NCI-H2107 treated with DMSO at 0.1 percent for 48 hours (cell line): ENCODE results near the gene RNF149.
"Not testable (repeated sequence)": the region's sequence is repeated elsewhere in the genome, so short reads cannot be mapped to it uniquely, and the experiment has no call there.

Experiments
- DNase-seq: peaks from one replicate; lab custom pipeline; 2025; ENCODE audit not compliant: unreplicated experiment; lab: John Stamatoyannopoulos, UW

The RNF149 gene

DNA sequence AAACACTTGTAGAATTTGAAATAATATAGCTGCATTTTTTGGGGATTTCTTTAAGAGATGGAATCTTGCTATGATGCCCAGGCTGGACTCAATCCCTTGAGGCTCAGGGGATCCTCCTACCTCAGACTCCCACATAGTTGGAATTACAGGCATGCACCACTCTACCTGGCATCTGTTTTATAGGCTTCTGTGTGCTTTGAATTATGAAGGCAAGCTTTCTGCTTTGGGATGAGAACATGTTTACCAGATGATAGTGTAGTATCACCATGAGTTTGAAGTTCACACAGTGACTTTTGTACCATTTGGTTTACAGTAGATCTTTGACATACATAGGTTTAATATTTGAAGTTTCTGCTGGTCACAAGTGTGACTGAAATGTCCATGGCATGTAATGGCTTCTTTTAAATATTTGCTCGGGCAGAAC is 45.1 kb downstream of the RNF149 start:
- no peak for DNase-seq

- no peak for DNase-seq
These were observed 46.4 kb downstream of the RNF149 start for GRCh38 chr2:101262142-101262541.

DNA sequence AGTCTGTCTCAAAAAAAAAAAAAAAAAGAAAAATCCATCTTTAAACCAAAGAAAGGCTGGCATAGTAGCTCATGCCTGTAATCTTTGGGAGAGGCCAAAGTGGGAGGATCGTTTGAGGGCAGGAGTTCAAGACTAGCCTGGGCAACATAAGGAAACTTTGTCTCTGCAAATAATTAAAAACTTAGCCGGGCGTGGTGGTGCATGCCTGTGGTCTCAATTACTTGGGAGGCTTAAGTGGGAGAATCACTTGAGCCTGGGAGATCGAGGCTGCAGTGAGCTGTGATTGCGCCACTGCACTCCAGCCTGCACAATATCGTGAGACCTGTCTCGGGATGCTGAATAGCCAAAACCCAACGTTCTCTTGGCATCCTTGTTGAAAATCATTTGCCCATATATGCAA is 49.7 kb downstream of the RNF149 start:
- no peak for DNase-seq

- no peak for DNase-seq
These were observed 52.2 kb downstream of the RNF149 start for GRCh38 chr2:101256316-101256715.

GRCh38 chr2:101255501-101255900 is 53.0 kb downstream of the RNF149 start:
- DNase-seq: no peak

DNA sequence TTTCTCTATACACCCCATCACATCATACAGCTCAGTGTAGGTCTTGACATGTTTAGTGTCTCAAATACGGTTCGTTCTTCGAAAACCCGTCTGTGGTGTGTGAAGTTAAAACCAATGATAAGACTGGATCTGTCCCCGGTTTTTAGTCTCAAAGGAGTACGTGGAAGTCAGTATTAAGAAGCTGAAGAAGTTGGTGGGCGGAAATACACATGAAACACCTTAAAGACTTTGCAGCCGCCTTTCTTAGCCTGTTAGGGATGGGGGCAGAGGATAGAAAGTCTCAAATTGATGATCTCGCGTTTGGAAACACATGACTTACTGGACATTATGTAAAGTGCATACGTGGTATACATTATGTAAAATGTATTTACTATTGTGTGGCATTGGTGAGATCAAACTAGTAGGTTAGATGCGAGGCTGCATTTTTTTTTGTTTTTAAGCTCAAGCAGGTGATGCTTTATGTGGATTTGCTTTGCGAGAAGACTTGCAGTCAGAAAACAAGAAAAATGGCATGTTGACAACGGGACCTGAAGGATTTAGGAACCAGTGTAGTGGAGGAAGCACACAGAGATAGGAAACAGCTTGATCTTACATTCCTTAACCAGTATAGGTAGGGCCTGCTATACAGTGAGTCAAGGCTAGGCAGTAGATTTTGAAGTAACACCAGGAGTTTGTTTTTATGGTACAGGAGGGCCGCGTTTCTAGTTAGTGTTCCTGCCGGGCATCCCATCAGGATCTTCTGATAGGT is 54.6 kb downstream of the RNF149 start:
- DNase-seq: no peak

GRCh38 chr2:101253013-101253702 is 55.3 kb downstream of the RNF149 start:
- no peak for DNase-seq

- DNase-seq: peak; percentile 93
These were observed 56.0 kb downstream of the RNF149 start, which contains the start of gene CNOT11 for GRCh38 chr2:101252408-101253012. Gene CNOT11, plus strand, starts transcription at chr2:101252886. Its CDS starts 79 bp downstream, at chr2:101252965.

- peak; percentile 51 for DNase-seq
These were observed 56.6 kb downstream of the RNF149 start for GRCh38 chr2:101251844-101252407.

DNA sequence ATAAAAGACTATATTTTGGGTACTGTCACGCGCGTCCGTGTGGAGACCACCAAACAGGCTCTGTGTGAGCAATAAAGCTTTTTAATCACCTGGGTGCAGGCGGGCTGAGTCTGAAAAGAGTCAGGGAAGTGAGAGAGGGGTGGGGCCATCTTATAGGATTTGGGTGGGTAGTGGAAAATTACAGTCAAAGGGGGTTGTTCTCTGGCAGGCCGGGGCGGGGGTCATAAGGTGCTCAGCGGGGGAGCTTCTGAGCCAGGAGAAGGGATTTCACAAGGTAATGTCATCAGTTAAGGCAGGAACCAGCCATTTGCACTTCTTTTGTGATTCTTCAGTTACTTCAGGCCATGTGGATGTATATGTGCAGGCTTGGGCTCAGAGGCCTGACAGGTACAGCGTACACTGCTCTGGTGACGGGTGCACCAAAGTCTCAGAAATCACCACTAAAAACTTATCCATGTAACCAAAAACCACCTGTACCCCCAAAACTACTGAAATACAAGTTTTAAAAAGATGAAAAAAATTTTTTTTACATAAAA is 57.2 kb downstream of the RNF149 start:
- not testable (repeated sequence) for DNase-seq

DNA sequence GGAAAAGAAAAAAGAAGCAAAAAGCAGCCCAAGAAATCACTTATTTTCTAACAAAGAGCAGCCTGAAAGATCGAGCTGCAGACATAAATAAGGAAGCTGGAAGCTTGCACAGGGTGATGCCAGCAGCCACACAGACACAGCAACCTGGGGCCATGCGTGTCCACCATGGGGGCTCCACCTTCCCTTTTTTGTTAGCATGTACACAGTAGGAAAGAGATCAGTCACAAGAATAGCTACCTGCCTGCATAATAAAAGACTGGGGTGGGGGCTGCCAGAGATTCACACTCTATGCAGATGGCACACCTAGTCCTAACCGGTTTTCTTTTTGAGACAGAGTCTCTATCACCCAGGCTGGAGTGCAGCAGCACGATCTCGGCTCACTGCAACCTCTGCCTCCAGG is 58.7 kb downstream of the RNF149 start:
- DNase-seq: no peak

DNA sequence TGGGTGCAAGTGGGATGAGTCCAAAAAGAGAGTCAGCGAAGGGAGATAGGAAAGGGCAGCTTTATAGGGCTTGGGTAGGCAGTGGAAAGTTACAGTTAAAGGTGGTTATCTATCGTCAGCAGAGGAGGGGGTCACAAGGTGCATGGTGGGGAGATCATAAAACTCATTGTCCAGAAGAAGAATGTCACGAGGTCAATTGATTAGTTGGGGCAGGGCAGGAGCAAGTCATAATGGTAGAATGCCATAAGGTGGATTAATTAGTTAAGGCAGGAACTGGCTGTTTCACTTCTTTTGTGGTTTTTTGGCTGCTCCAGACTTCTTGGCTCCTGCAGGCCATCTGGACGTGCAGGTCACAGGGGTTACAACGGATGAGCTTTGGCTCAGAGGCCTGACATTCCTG is 59.7 kb downstream of the RNF149 start:
- not testable (repeated sequence) for DNase-seq

- not testable (repeated sequence) for DNase-seq
These were observed 63.0 kb downstream of the RNF149 start for GRCh38 chr2:101245468-101245867.

DNA sequence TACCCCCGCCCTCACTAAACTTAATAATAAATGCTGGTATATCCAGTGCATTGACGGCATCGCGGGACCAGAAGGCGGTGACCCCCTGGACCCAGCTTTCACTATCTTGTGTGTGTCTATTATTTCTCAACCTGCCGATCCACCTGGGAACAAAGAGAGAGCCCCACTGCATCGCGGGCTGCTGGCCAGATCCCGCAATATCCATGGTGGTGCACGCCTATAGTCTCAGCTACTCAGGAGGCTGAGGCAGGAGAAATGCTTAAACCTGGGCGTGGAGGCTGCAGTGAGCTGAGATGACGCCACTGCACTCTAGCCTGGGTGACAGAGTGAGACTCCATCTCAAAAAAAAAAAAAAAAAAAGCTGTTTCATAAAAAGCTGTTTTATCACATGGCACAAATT is 63.6 kb downstream of the RNF149 start:
- not testable (repeated sequence) for DNase-seq

- not testable (repeated sequence) for DNase-seq
These were observed 64.1 kb downstream of the RNF149 start for GRCh38 chr2:101244373-101244772.

DNA sequence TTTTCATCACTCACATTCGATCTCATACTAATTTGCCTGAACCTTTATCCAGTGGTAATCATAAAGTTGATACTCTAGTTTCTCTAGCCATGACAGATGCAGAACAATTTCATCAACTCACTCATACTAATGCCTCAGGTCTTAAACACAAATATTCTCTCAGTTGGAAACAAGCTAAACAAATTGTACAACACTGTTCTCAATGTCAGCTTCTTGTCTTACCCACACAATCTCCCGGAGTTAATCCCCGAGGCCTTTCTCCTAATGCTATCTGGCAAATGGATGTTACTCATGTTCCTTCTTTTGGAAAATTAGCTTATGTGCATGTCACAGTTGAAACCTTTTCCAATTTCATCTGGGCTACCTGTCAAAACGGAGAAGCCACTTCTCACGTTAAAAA is 67.3 kb downstream of the RNF149 start:
- DNase-seq: no peak

- DNase-seq: not testable (repeated sequence)
These were observed 67.8 kb downstream of the RNF149 start for GRCh38 chr2:101240694-101241093.

- DNase-seq: not testable (repeated sequence)
These were observed 68.8 kb downstream of the RNF149 start for GRCh38 chr2:101239760-101240118.

GRCh38 chr2:101238930-101239759 is 69.4 kb downstream of the RNF149 start:
- no peak for DNase-seq

GRCh38 chr2:101237944-101238343 is 70.6 kb downstream of the RNF149 start:
- DNase-seq: not testable (repeated sequence)
